Stimulated activated CD8-positive, alpha-beta memory T cell treated with anti-CD3 and anti-CD28 coated beads, Interleukin-15, amount 100 ng/mL, for 1 hour (primary cell): ENCODE results near the gene NUBPL.
"Not testable (repeated sequence)": the region's sequence is repeated elsewhere in the genome, so short reads cannot be mapped to it uniquely, and the experiment has no call there.

ENCODE experiments used
- DNase-seq: peaks from one replicate; pipeline ENCODE4 v3.0.0-alpha.2; 2020; ENCODE audit warnings: low read depth

Gene NUBPL

GRCh38 chr14:31813724-31814490 lies 252.7 kb downstream of the NUBPL start:
- not testable (repeated sequence) for DNase-seq

GRCh38 chr14:31819281-31819680 lies 258.1 kb downstream of the NUBPL start:
- no peak for DNase-seq

GRCh38 chr14:31825459-31825858 lies 264.3 kb downstream of the NUBPL start:
- no peak for DNase-seq

GRCh38 chr14:31827325-31827724 lies 266.1 kb downstream of the NUBPL start:
- DNase-seq = no peak

- DNase-seq = no peak
Measured at GRCh38 chr14:31828946-31829868, 268.0 kb downstream of the NUBPL start.

GRCh38 chr14:31834616-31835015 lies 273.4 kb downstream of the NUBPL start:
- no peak for DNase-seq

- no peak for DNase-seq
Measured at GRCh38 chr14:31835049-31835448, 273.8 kb downstream of the NUBPL start.

- no peak for DNase-seq
Measured at GRCh38 chr14:31837031-31837430, 275.8 kb downstream of the NUBPL start.

GRCh38 chr14:31842899-31843298 lies 281.7 kb downstream of the NUBPL start:
- no peak for DNase-seq

GRCh38 chr14:31843361-31844091 lies 282.3 kb downstream of the NUBPL start:
- DNase-seq = no peak

- DNase-seq = no peak
Measured at GRCh38 chr14:31854508-31855075, 293.4 kb downstream of the NUBPL start.

GRCh38 chr14:31855262-31855661 lies 294.1 kb downstream of the NUBPL start:
- no peak for DNase-seq

GRCh38 chr14:31856003-31856402 lies 294.8 kb downstream of the NUBPL start:
- not testable (repeated sequence) for DNase-seq

GRCh38 chr14:31858868-31859267 lies 297.7 kb downstream of the NUBPL start:
- no peak for DNase-seq

- no peak for DNase-seq
Measured at GRCh38 chr14:31864937-31865855, 304.0 kb downstream of the NUBPL start.

- DNase-seq = no peak
Measured at GRCh38 chr14:31867570-31867969, 306.4 kb downstream of the NUBPL start.

- DNase-seq = not testable (repeated sequence)
Measured at GRCh38 chr14:31868096-31868495, 306.9 kb downstream of the NUBPL start.

- no peak for DNase-seq
Measured at GRCh38 chr14:31876741-31877140, 315.5 kb downstream of the NUBPL start.

- no peak for DNase-seq
Measured at GRCh38 chr14:31877255-31877798, 316.1 kb downstream of the NUBPL start.

- DNase-seq = no peak
Measured at GRCh38 chr14:31879661-31880348, 318.6 kb downstream of the NUBPL start.
